BJ (cell line): ENCODE results near the gene NT5C1B. TPM values are rescaled to one million over a fixed set of nuclear protein-coding genes. Genes with fewer than 3 reads are reported as not detected.

ENCODE experiments used
- CTCF ChIA-PET: fragments of 350-600 bp; formaldehyde crosslinking; extraction: SDS; loops from one replicate; lab custom pipeline; 2021; ENCODE audit warnings: antibody characterized with exemption, inconsistent platforms; lab: Yijun Ruan, JAX
- POLR2A ChIA-PET: fragments of 300-600 bp; sonication (Branson Sonifier 250); formaldehyde crosslinking; extraction: SDS; loops from one replicate; lab custom pipeline; 2021; ENCODE audit warnings: antibody characterized with exemption; lab: Charles Lee
- DNase-seq: peaks from one replicate; pipeline ENCODE4 v3.0.0-alpha.2; 2011; ENCODE audit warnings: low read depth
- H3K27me3 ChIP-seq: 2 replicates; pipeline ENCODE4 v1.6.0; 2011; ENCODE audit warnings: low read length; ENCODE audit not compliant: control insufficient read depth, insufficient read depth
- H3K36me3 ChIP-seq: 2 replicates; pipeline ENCODE4 v1.5.1; 2011; ENCODE audit warnings: low read length; ENCODE audit not compliant: control insufficient read depth, insufficient read depth
- H3K4me3 ChIP-seq: 2 replicates; pipeline ENCODE4 v1.5.1; 2011; ENCODE audit warnings: low read depth, mild to moderate bottlenecking, control low read depth, low read length
- polyA plus RNA-seq: library from polyadenylated mRNA; depleted of rRNA; stranded (reverse); fragments of >200 nt; gene quantifications from 2 replicates; pipeline ENCODE4 v1.2.3, GENCODE V29; 2011
- TF ChIP-seq, protein P1 (sequence below): IDR thresholded peaks from 2 replicates; pipeline ENCODE4 v1.5.1; 2011; ENCODE audit warnings: low read depth, mild to moderate bottlenecking, control low read depth, inconsistent platforms, low read length, moderate library complexity; ENCODE audit not compliant: insufficient read depth

The NT5C1B gene
- polyA plus RNA-seq, 1 experiment, result not detected

DNA sequence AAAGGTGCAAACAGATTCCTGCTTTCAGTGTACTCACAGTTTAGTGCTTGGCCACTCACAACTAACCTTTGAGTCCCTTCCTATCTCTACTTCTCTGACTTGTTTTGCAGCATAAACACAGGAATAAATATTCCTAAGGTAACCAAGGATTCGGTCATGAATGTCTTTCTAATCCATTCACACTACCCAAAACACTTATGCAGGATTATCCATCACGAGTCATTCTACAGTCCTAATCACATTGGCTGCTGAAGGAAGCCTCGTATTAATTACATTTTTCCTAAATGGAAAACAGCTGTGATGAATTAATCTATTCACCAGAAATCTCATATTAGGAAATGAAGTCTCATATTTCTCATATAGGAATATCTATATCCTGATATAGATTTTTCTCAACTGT, 45.2 kb downstream of the NT5C1B start:
- CTCF ChIA-PET, result no interaction called here
- Histone ChIP-seq H3K36me3 (no peaks in the 10 kb centered on the region), H3K4me3 (no peak overlapping the region), H3K27me3 (no peaks in the 10 kb centered on the region)
- TF ChIP-seq, protein P1, sequence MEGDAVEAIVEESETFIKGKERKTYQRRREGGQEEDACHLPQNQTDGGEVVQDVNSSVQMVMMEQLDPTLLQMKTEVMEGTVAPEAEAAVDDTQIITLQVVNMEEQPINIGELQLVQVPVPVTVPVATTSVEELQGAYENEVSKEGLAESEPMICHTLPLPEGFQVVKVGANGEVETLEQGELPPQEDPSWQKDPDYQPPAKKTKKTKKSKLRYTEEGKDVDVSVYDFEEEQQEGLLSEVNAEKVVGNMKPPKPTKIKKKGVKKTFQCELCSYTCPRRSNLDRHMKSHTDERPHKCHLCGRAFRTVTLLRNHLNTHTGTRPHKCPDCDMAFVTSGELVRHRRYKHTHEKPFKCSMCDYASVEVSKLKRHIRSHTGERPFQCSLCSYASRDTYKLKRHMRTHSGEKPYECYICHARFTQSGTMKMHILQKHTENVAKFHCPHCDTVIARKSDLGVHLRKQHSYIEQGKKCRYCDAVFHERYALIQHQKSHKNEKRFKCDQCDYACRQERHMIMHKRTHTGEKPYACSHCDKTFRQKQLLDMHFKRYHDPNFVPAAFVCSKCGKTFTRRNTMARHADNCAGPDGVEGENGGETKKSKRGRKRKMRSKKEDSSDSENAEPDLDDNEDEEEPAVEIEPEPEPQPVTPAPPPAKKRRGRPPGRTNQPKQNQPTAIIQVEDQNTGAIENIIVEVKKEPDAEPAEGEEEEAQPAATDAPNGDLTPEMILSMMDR, result no peak
- DNase-seq, result no peak
- POLR2A ChIA-PET, result no interaction called here

DNA sequence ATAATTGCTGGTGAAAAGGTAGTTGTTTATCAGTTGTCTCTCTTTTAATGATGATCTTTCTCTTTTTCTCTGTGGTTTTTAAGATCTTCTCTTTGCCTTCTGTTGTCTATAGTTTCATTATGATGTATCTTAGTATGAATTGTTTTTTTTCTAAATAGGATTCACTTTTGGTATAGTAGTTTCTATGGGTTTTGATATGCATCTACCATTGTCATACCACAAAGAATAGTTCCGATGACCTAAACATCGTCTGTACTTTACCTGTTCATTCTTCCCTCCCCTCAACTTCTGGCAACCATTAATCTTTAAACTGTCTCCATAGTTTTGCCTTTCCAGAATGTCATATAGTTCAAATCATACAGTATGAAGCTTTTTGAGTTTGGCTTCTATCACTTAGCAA, 48.5 kb downstream of the NT5C1B start:
- H3K4me3 ChIP-seq, result no peak overlapping the region
- POLR2A ChIA-PET, result no interaction called here
- H3K36me3 ChIP-seq, result no peaks in the 10 kb centered on the region
- CTCF ChIA-PET, result no interaction called here
- no peaks in the 10 kb centered on the region for H3K27me3 ChIP-seq
- no peak for DNase-seq
- TF ChIP-seq, protein P1, result no peak

DNA sequence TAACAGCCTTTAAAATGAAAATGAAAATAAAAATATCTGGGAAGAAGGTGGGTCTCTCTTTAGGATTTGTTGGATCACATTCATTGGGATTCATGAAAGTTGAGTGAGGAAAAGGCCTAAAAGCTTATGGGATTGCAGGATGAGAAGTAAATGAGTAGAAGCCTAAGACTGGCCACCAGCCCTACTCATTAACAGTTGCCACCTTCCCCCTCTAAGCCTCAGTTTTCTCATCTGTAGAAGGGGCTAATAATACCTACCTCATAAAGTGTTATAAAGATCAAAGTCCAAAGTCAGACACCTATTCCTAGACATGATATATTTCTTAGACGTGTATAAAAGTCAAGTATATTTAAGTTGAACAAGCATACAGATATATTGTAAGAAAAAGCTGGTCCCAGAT, 52.7 kb downstream of the NT5C1B start:
- no peak for DNase-seq
- ChIA-PET POLR2A (no interaction called here), CTCF (interaction anchor here (0.6 to 2.8 kb wide), 3 partner anchors 16 to 151 kb away, joined by 3 to 18 read pairs (median 5); no protein-coding TSS in a partner anchor)
- H3K4me3 ChIP-seq, result no peak overlapping the region
- no peaks in the 10 kb centered on the region for H3K36me3 ChIP-seq
- TF ChIP-seq, protein P1, result no peak
- H3K27me3 ChIP-seq, result no peaks in the 10 kb centered on the region

DNA sequence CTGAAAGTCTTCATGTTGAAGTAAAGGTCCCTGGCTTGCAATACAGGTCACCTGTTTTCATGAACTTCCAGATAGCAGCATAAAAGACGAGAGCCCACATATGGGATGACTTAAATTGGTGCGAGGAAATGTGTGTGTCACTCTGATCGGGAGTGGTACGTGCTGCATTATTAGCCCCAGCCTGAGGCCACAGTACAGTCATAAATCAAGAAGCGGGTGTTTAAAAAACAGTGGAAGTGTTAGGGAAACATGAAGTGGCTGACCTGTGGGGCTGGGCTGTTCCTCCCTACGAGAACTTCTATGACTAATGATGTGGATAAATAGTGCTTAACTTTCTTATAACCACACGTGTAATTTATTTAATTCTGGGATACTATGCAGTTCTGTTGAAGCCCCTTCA, 53.3 kb downstream of the NT5C1B start:
- Histone ChIP-seq H3K27me3 (no peaks in the 10 kb centered on the region), H3K36me3 (no peaks in the 10 kb centered on the region), H3K4me3 (no peak overlapping the region)
- POLR2A ChIA-PET, result no interaction called here
- CTCF ChIA-PET, result interaction anchor here (1.6 to 2.8 kb wide), 2 partner anchors 15 to 23 kb away, joined by 5 to 18 read pairs; no protein-coding TSS in a partner anchor
- TF ChIP-seq, protein P1, result no peak
- DNase-seq, result no peak

DNA sequence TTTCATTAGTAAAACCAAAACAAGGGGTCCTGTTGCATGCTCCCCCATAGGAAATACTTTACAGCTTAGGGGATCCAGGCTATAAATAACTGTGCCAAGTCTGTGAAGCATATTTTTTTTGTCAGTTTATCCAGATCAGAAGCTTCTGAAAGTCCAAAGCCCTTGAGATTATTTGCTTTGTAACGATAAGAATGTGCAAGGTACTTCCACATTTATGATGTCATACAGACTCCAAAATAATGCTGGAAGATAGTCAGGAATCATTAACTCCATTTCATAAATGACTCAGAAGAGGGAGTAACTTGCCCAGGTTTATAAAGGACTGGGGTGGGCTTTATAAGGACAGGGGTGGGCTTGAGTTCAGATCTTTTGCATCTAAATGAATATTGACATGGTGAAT, 58.2 kb downstream of the NT5C1B start:
- TF ChIP-seq, protein P1, result no peak
- Histone ChIP-seq H3K27me3 (no peaks in the 10 kb centered on the region), H3K36me3 (no peaks in the 10 kb centered on the region), H3K4me3 (no peak overlapping the region)
- DNase-seq, result no peak
- CTCF ChIA-PET, result interaction anchor here (0.7 to 5.9 kb wide), 2 partner anchors 10 to 218 kb away, joined by 3 to 36 read pairs; no protein-coding TSS in a partner anchor
- POLR2A ChIA-PET, result no interaction called here
